Caco-2 (cell line): ENCODE measurements around the gene COIL. TPM values are rescaled to one million over a fixed set of nuclear protein-coding genes. Genes with fewer than 3 reads are reported as not detected.

Source experiments
- BruUV-seq: library from RNA; stranded (reverse); fragments of 400-500 nt; replicated peaks from 2 replicates; lab custom pipeline; 2021; lab: Mats Ljungman, UMichigan
- CTCF ChIA-PET: fragments of 300-600 bp; sonication (Branson Sonifier 250); formaldehyde crosslinking; loops from one replicate; lab custom pipeline; 2022; ENCODE audit warnings: antibody characterized with exemption; lab: Charles Lee
- POLR2A ChIA-PET: fragments of 300-600 bp; sonication (Branson Sonifier 250); formaldehyde crosslinking; loops from one replicate; lab custom pipeline; 2022; ENCODE audit warnings: antibody characterized with exemption; lab: Charles Lee
- DNase-seq, 2 experiments: peaks; one replicate each; pipeline versions ENCODE4 v3.0.0 to v3.0.0-alpha.2; 2020 to 2022
- H3K27me3 ChIP-seq: replicated peaks from 2 replicates; pipeline ENCODE4 v1.6.0; 2011; ENCODE audit warnings: low read length; ENCODE audit not compliant: control insufficient read depth, insufficient read depth
- H3K36me3 ChIP-seq: 2 replicates; pipeline ENCODE4 v1.5.1; 2011; ENCODE audit warnings: low read length; ENCODE audit not compliant: control insufficient read depth, insufficient read depth
- H3K4me1 ChIP-seq: fragments of 250-450 bp; sonication (Bioruptor Pico); 2 replicates; pipeline ENCODE4 v1.5.1; 2020; ENCODE audit warnings: mild to moderate bottlenecking
- H3K4me3 ChIP-seq: 2 replicates; pipeline ENCODE4 v1.5.1; 2011; ENCODE audit warnings: low read depth, mild to moderate bottlenecking, control low read depth, low read length
- H3K9me3 ChIP-seq: fragments of 250-450 bp; sonication (Bioruptor Pico); 2 replicates; pipeline ENCODE4 v1.5.1; 2020; ENCODE audit warnings: mild to moderate bottlenecking, moderate library complexity
- H3K27ac Mint-ChIP-seq: one replicate; pipeline ENCODE4 v1.8.0; 2022; ENCODE audit warnings: mixed read lengths; ENCODE audit not compliant: unreplicated experiment
- H3K27me3 Mint-ChIP-seq: one replicate; pipeline ENCODE4 v1.8.0; 2022; ENCODE audit warnings: mixed read lengths; ENCODE audit not compliant: insufficient read depth, unreplicated experiment
- H3K36me3 Mint-ChIP-seq: one replicate; pipeline ENCODE4 v1.8.0; 2022; ENCODE audit warnings: mild to moderate bottlenecking, mixed read lengths; ENCODE audit not compliant: insufficient read depth, unreplicated experiment
- H3K4me1 Mint-ChIP-seq: one replicate; pipeline ENCODE4 v1.8.0; 2022; ENCODE audit warnings: low read depth, mixed read lengths; ENCODE audit not compliant: unreplicated experiment
- H3K4me3 Mint-ChIP-seq: one replicate; pipeline ENCODE4 v1.8.0; 2022; ENCODE audit warnings: mild to moderate bottlenecking, moderate library complexity, mixed read lengths; ENCODE audit not compliant: unreplicated experiment
- H3K9me3 Mint-ChIP-seq: one replicate; pipeline ENCODE4 v1.8.0; 2022; ENCODE audit warnings: mixed read lengths; ENCODE audit not compliant: unreplicated experiment
- CTCF ChIP-seq, 2 experiments: fragments of 200-600 bp in 1 of 2; IDR thresholded peaks; 1 replicate in 1 of 2; 2 replicates in 1 of 2; pipeline versions ENCODE4 v1.5.1 to v1.8.0; 2011 to 2022; ENCODE audit warnings: antibody characterized with exemption in 1 of 2, control low read depth in 1 of 2, inconsistent platforms in 1 of 2, low read depth in 1 of 2, low read length in 1 of 2, mild to moderate bottlenecking in 1 of 2, moderate library complexity in 1 of 2; ENCODE audit not compliant: insufficient read depth in 1 of 2, severe bottlenecking in 1 of 2, unreplicated experiment in 1 of 2
- intact Hi-C: fragments of 100-400 bp; cut with micrococcal nuclease; formaldehyde crosslinking; loops from one replicate; pipeline ENCODE4 v1.10.0; 2022; ENCODE audit not compliant: unreplicated experiment
- total RNA-seq: library from RNA; stranded (reverse); gene quantifications from 2 replicates; pipeline ENCODE4 v1.2.3, GENCODE V29; 2022

Gene COIL
- total RNA-seq, 1 experiment from 2014 or later: 27.0 TPM

DNA sequence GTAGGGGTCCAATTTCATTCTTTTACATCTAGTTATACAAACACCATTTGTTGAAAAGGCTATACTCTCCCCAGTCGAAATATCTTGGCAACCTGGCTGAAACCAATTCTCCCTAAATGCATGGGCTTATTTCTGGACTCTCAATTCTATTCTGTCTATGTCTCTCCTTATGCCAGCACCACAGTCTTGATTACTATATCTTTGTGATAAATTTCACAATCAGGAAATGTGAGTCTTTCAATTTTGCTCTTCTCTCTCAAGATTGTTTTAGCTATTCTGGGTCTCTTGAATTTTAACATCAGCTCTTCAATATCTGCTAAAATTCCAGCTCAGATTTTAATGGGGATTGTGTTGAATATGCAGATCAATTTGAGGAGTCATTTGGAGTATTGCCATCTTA lies 41.1 kb downstream of the COIL start:
- ChIA-PET POLR2A (no interaction called here), CTCF (no interaction called here)
- no peak for DNase-seq

DNA sequence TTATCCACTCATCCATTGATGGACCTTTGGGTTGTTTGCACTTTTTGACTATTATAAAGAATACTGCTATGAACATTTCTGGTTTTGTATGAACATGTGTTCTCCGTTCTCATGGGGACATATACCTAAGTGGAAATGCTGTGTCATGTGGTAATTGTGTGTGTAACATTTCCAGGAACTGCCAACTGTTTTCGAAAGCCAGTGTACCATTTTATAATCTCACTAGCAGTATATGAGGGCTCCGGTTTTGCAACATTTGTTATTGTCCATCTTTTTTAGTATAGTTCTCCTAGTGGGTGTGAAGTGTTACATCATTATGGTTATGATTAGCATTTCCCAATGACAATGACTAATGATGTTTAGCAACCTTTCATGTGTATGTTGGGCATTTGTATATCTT lies 41.9 kb downstream of the COIL start:
- H3K4me3 Mint-ChIP-seq: no peak overlapping the region
- Histone ChIP-seq H3K36me3 (no peaks in the 10 kb centered on the region), H3K4me3 (no peak overlapping the region), H3K9me3 (no peaks in the 10 kb centered on the region; the same call in 1 of the 2 replicates), H3K4me1 (peaks cover 14% of the 10 kb centered on the region), H3K27me3 (no peaks in the 10 kb centered on the region)
- peaks cover 11% of the 10 kb centered on the region for H3K9me3 Mint-ChIP-seq
- DNase-seq: no peak
- no peak for TF ChIP-seq CTCF (IDR thresholded peaks at IDR 0.05; ENCODE audit: insufficient read depth in 1 of 2, low read depth in 1 of 2, low read length in 1 of 2, severe bottlenecking in 1 of 2, unreplicated experiment in 1 of 2)
- BruUV-seq: no TSS peak
- peaks cover 23% of the 10 kb centered on the region for H3K4me1 Mint-ChIP-seq
- peaks cover 9% of the 10 kb centered on the region for H3K36me3 Mint-ChIP-seq
- intact Hi-C loops: no loop called here
- H3K27ac Mint-ChIP-seq: no peak overlapping the region
- no peaks in the 10 kb centered on the region for H3K27me3 Mint-ChIP-seq
- POLR2A ChIA-PET: no interaction called here
- CTCF ChIA-PET: no interaction called here

More for the DNA sequence above, 41.1 kb downstream of the COIL start:
- BruUV-seq: no TSS peak
- Mint-ChIP-seq H3K36me3 (peaks cover 1% of the 10 kb centered on the region), H3K27me3 (no peaks in the 10 kb centered on the region), H3K4me1 (peaks cover 20% of the 10 kb centered on the region), H3K27ac (no peak overlapping the region), H3K4me3 (no peak overlapping the region), H3K9me3 (peaks cover 11% of the 10 kb centered on the region)
- peaks cover 14% of the 10 kb centered on the region for H3K4me1 ChIP-seq
- no peak overlapping the region for H3K4me3 ChIP-seq
- TF ChIP-seq CTCF (IDR thresholded peaks at IDR 0.05; ENCODE audit: insufficient read depth in 1 of 2, low read depth in 1 of 2, low read length in 1 of 2, severe bottlenecking in 1 of 2, unreplicated experiment in 1 of 2): no peak
- no peaks in the 10 kb centered on the region for H3K36me3 ChIP-seq
- intact Hi-C loops: no loop called here
- H3K27me3 ChIP-seq: no peaks in the 10 kb centered on the region
- H3K9me3 ChIP-seq: no peaks in the 10 kb centered on the region; the same call in 1 of the 2 replicates

DNA sequence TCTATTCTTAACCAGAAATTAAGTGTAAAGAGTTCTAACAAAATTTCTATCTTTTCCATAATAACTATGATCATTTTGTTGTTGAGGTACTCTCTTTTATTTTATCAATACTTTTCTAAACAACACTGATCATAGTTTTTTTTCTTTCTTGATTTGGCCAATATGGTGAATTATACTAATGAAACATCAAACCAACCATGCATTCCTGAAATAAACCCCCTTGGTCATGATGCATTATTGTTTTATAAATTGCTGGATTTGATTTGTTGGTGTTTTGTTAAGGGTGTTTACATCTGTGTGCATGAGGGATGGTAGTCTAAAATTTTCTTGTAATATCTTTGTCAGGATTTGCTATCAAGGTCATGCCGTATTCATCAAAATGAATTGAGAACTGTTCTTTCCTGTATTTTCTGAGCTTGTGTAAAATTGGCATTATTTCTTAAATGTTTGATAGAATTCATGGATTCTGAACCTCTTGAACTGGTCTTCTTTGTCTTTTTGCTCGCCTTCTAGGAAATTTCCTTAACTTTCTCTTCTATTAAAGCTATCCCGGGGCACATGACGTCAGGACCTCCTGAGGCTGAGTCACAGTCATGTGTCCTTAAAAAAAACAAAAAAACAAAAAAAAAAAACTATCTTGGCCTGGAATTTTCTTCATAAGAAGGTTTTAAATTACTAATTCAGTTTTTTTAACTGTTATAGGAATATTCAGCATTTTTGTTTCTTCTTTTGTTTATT lies 43.1 kb downstream of the COIL start:
- Mint-ChIP-seq H3K4me1 (peaks cover 23% of the 10 kb centered on the region), H3K9me3 (peaks cover 11% of the 10 kb centered on the region), H3K4me3 (no peak overlapping the region), H3K36me3 (peaks cover 12% of the 10 kb centered on the region), H3K27me3 (no peaks in the 10 kb centered on the region), H3K27ac (no peak overlapping the region)
- H3K4me3 ChIP-seq: no peak overlapping the region
- ChIA-PET CTCF (no interaction called here), POLR2A (no interaction called here)
- intact Hi-C loops: no loop called here
- peaks cover 14% of the 10 kb centered on the region for H3K4me1 ChIP-seq
- no TSS peak for BruUV-seq
- no peaks in the 10 kb centered on the region; the same call in 1 of the 2 replicates for H3K9me3 ChIP-seq
- no peaks in the 10 kb centered on the region for H3K36me3 ChIP-seq
- TF ChIP-seq CTCF (IDR thresholded peaks at IDR 0.05; ENCODE audit: insufficient read depth in 1 of 2, low read depth in 1 of 2, low read length in 1 of 2, severe bottlenecking in 1 of 2, unreplicated experiment in 1 of 2): no peak
- DNase-seq: no peak
- H3K27me3 ChIP-seq: no peaks in the 10 kb centered on the region
